HG03439 (cell line): ENCODE data around the gene EPHA10.

Experiments used
- ATAC-seq: cut with Tn5 transposase; IDR thresholded peaks from one replicate; pipeline ENCODE4 v1.9.1; 2021; ENCODE audit warnings: mild to moderate bottlenecking, moderate library complexity; ENCODE audit not compliant: unreplicated experiment

The EPHA10 gene

DNA sequence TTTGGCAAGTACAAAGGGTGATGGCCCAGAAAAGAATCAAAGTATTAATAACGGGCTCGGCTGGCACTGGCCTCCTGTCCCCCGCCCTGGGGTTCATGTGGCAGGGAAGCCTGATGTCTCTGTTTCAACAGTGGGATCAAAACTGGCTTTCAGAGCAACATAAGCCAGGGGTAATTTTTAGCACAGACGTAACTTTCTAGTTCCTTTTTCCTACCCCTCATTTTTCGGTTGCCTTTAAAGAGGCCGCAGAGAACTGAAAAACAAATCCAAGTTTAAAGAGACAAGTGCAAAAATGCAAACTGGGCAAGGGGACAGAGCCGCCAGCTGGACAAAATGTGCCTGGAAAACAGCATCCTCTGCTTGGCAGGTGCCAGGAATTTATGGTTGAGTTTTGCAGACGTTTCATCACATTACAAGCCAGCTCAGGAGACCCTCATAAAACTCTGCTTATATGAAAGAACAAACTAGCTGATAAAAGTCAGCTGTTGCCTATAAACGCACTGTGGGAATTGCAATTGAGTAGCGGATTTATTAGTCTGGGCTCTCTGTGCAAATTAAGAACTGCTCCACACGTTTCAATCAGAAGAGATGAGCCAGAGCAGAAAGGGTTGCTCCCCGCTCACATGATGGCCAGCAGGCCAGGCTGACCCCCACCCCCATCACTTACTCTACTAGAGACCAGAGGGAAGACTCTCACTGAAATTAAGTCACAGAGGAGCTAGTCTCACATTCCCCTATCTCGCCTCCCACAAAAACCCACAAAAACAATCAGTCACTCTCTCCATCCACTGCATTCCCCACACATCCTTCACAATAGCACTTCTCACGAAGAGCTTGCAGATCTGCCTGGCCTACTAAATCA lies 88.4 kb downstream of the EPHA10 start:
- ATAC-seq, result no peak

DNA sequence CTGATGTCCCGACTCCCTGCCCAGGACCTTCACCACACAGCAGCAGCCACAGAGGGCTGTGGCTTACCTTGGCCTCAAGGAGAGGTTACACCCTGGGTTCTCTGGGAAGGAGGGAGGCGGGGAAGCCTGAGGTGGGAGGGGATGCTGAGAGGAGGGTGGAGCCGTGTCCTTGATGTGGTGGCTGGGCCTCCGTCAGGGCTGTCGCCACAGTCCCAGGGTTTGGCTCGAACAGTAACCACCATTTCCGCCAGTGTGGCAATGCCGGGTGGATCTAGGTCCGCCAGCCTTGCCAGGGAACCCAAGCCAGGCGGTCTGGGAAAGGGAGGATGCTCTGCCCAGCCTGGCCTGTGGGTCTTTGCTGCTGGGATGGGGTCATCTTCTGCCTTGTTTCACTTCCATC lies 91.0 kb downstream of the EPHA10 start:
- no peak for ATAC-seq

DNA sequence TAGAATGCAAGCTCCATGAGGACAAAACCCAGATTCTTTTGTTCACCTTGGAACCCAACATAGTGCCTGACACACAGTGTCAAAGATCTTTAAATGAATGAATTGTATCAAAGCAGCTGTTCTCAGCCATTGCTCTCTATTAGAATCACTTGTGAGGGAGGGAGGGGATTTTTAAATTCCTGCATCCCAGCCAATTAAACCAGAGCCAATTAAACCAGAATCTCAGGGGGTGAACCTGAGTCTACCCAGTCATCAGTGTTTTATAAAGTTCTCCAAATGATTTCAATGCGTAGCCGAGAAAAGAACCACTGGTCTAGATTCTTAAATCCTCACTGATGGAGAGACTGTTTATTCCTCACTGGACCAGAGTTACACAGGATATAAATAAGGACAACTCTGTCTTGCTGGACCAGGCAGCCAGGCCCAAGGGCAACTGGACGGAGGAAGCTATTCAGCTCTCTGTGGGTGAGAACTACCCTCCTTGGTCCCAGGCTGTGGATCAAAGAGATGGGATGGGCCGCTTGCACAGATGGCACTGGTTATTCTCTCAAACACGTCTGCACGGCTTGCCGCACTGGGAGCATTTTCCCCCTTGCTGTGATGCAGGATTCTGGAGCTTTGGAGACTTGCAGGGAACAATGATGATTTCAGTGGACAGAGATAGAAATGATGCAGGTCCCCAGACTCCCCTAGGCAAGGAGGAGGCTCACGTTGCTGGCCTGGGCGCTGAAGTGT lies 92.6 kb downstream of the EPHA10 start:
- ATAC-seq, result no peak

DNA sequence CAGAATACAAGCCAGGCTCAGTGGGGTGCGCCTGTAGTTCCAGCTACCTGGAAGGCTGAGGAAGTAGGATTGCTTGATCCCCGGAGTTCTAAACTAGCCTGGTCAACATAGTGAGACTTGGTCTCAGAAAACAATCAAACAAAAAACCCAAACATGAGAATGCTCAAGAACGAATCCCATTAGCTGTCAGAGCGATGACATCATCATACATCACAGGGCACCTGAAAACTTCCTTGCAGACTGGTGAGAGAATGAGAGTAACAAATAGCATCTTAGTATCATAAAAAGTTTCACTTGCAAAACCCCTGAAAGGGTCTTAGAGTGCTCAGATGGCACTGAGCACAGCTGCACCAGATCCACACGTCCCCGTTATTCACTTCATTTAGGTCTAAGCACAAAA lies 93.7 kb downstream of the EPHA10 start:
- ATAC-seq, result no peak

DNA sequence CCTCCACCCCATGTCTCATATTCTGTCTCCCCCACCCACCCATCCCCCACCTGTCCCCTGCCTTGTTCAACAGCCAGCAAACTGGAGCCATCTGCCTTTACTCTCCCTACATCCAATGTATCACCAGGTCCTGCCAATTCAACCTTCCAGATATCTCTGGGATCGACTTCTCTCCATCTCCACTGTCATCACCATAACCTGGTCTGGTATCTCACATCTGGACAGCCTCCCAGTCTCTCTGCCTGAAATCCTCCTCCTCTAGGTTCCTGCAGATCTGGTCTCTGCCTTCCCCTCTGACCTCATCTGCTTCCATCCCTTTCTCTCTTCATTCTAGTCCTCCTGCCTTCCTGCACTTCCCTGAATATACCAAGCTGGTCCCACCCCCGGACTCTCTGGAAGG lies 94.8 kb downstream of the EPHA10 start:
- no peak for ATAC-seq

DNA sequence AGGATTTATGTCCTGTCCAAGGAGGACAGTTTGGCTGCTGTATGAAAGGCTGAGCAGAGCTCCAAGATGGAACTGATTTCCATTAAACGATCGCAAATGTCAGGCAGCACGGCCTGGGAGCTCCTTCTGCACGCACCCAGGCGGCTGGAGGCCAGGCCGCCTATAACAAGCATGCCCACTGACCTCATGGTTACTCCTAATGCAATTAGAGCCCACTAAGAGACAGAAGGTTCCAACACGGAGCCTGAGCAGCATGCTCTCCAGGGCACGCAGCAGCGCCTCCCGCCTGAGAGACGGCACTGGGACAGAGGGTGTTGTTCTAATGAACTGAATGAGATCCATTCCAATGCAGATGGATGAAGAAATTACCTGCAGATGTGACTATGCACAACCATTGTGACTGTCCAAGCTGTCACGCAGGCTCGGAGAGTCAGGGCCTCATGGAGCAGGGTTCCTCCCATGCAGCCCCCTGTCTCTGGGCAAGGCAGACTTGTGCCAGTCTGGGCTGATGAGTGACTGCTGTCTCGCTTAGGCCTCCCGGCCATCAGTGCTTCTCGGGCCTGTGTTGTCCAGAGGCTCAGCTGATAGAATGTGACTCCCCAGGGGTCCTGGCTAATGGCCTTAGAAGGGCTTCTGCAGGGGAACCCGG lies 97.8 kb downstream of the EPHA10 start:
- no peak for ATAC-seq

DNA sequence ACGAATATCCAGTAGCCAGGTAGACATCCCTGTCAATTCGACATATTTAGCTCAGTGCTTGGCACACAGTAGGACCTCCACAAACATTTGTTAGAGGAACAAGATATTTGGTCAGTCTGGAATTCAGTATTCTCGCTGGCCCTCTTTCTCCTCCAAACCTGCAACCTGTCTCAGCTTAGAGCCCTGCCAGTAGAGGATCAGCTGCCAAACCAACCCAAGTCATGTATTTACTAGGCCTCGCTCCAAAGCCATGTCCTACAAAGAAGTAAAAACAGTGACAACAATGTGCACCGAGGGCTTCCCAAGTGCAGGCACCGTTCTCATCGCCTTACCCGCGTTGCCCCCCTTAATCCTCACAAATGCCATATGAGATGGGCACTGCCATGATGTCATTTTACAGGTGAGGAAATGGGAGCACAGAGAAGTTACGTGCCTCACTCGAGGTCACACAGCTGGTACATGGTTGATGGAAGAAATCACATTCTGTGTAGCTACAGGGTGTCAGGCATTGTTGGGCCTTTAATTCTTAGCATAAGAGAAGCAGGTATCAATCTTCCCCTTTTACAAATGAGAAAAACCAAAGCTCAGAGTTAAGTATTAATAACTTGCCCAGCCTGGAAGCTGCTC lies 98.6 kb downstream of the EPHA10 start:
- ATAC-seq, result no peak
